ENCODE results near the gene CD3D.
A peak's percentile ranks its signal among the peaks of the same experiment; 100 is the strongest.

Gene CD3D

GRCh38 chr11:118342503-118343161 is at the start of gene CD3D:
Gene CD3D (minus strand): TSS chr11:118342705. CDS start chr11:118342607, 98 bp downstream.
- DNase-seq: peak; percentile 64

- DNase-seq: no peak
These were observed 41.2 kb upstream of the CD3D start for GRCh38 chr11:118383657-118384056.

GRCh38 chr11:118382954-118383353 is 40.4 kb upstream of the CD3D start:
- DNase-seq: no peak

- DNase-seq: no peak
These were observed 38.1 kb upstream of the CD3D start for GRCh38 chr11:118380571-118380970.

- DNase-seq: no peak
These were observed 37.0 kb upstream of the CD3D start for GRCh38 chr11:118379497-118379896.

GRCh38 chr11:118375978-118376377 is 33.5 kb upstream of the CD3D start:
- DNase-seq: no peak

- no peak for DNase-seq
These were observed 32.2 kb upstream of the CD3D start for GRCh38 chr11:118374729-118375128.

- DNase-seq: no peak
These were observed 31.4 kb upstream of the CD3D start for GRCh38 chr11:118373871-118374270.

- DNase-seq: no peak
These were observed 30.8 kb upstream of the CD3D start for GRCh38 chr11:118373263-118373662.

GRCh38 chr11:118370774-118371173 is 28.3 kb upstream of the CD3D start:
- DNase-seq: no peak

GRCh38 chr11:118366287-118366686 is 23.8 kb upstream of the CD3D start:
- no peak for DNase-seq

GRCh38 chr11:118364956-118365615 is 22.6 kb upstream of the CD3D start:
- no peak for DNase-seq

GRCh38 chr11:118359295-118359958 is 16.9 kb upstream of the CD3D start, which contains the start of gene UBE4A:
Gene UBE4A (plus strand): TSS chr11:118359600. CDS start chr11:118365081, 5,481 bp downstream.
- peak; percentile 97 for DNase-seq

GRCh38 chr11:118358071-118358470 is 15.6 kb upstream of the CD3D start:
- DNase-seq: no peak

GRCh38 chr11:118353084-118353710 is 10.7 kb upstream of the CD3D start:
- no peak for DNase-seq

- no peak for DNase-seq
These were observed 7.0 kb upstream of the CD3D start for GRCh38 chr11:118349475-118349874.

GRCh38 chr11:118343981-118344515 is 1.5 kb upstream of the CD3D start, which contains the start of gene CD3G:
Gene CD3G (plus strand): TSS chr11:118344344. CDS start chr11:118344424, 80 bp downstream.
- peak; percentile 73 for DNase-seq

- no peak for DNase-seq
These were observed 743 bp upstream of the CD3D start for GRCh38 chr11:118343248-118343647.

- no peak for DNase-seq
These were observed 553 bp downstream of the CD3D start for GRCh38 chr11:118341815-118342489.

- DNase-seq: no peak
These were observed 1.2 kb downstream of the CD3D start for GRCh38 chr11:118341261-118341660.

- DNase-seq: no peak
These were observed 2.1 kb downstream of the CD3D start for GRCh38 chr11:118340449-118340848.

- no peak for DNase-seq
These were observed 3.1 kb downstream of the CD3D start for GRCh38 chr11:118339281-118339961.
